Spleen (tissue), 7 donors: ENCODE measurements around the gene DNAJC1.
"Not testable (repeated sequence)": the region's sequence is repeated elsewhere in the genome, so short reads cannot be mapped to it uniquely, and the experiment has no call there.

Source experiments
- CTCF ChIP-seq, 11 experiments: fragments of 200-600 bp in 7 of 11; fragments of 450-650 bp in 4 of 11; sonication (generic) in 4 of 11; IDR thresholded peaks in 8 of 11; conservative IDR thresholded peaks in 3 of 11; 1 replicate in 7 of 11; 2 replicates in 4 of 11; pipeline versions ENCODE4 v1.4.0 to v1.8.0; 2016 to 2021; ENCODE audit warnings: antibody characterized with exemption in 11 of 11, inconsistent platforms in 4 of 11, mild to moderate bottlenecking in 1 of 11
- POLR2A ChIP-seq, 3 donors: fragments of 450-650 bp; IDR thresholded peaks; one replicate each; pipeline ENCODE4 v1.5.1; 2017; ENCODE audit warnings: antibody characterized with exemption in 3 of 3, mild to moderate bottlenecking in 1 of 3
- POLR2AphosphoS5 ChIP-seq, 3 donors: sonication (generic); formaldehyde crosslinking; IDR thresholded peaks; one replicate each; pipeline ENCODE4 v1.5.1; 2017; ENCODE audit warnings: antibody characterized with exemption in 3 of 3
- donor health status: DM: no; HTN: no; CAD: no; lungs with moderate emphysema.
- donor health status: DM: no; HTN: no; CAD: no.
- donor health status: DM: no; HTN: no; CAD: no.

- TF ChIP-seq POLR2AphosphoS5 (IDR thresholded peaks at IDR 0.05); CTCF (IDR thresholded peaks at IDR 0.05 in 8 of 11, conservative IDR thresholded peaks at IDR 0.05 in 3 of 11); POLR2A (IDR thresholded peaks at IDR 0.05): not testable (repeated sequence)
These were observed 134.4 kb downstream of the DNAJC1 start for GRCh38 chr10:21869087-21869486.
